HepG2 (cell line): ENCODE data around the gene ADGRV1.

Experiments
- NFYB ChIP-seq: sonication (generic); formaldehyde crosslinking; IDR thresholded peaks from 2 replicates; pipeline ENCODE4 v1.4.0; 2020; ENCODE audit warnings: missing genetic modification reagents
- SMC3 ChIP-seq: IDR thresholded peaks from 2 replicates; pipeline ENCODE4 v1.6.1; 2011; ENCODE audit warnings: low read length, improper control_type of control experiment
- SP1 ChIP-seq, 2 experiments: fragments of 450-650 bp in 1 of 2; sonication (generic) in 1 of 2; formaldehyde crosslinking in 1 of 2; IDR thresholded peaks; 2 replicates each; pipeline versions ENCODE4 v1.4.0 to v1.6.1; 2016 to 2020; ENCODE audit warnings: missing genetic modification reagents in 1 of 2
- ZNF644 ChIP-seq: IDR thresholded peaks from 2 replicates; pipeline ENCODE4 v1.6.1; 2016; ENCODE audit warnings: low read depth
- ZSCAN21 ChIP-seq: sonication (generic); formaldehyde crosslinking; IDR thresholded peaks from 2 replicates; pipeline ENCODE4 v1.8.0; 2022; ENCODE audit warnings: mild to moderate bottlenecking, missing genetic modification reagents, moderate library complexity, borderline replicate concordance
- TF ChIP-seq, protein P1 (sequence below): IDR thresholded peaks from 2 replicates; pipeline ENCODE4 v1.6.1; 2018; ENCODE audit warnings: missing genetic modification reagents, mild to moderate bottlenecking, missing compliant biosample characterization
- TF ChIP-seq, protein P2 (sequence below): sonication (generic); formaldehyde crosslinking; IDR thresholded peaks from 2 replicates; pipeline ENCODE4 v1.8.1; 2023; ENCODE audit warnings: mild to moderate bottlenecking, missing genetic modification reagents
- TF ChIP-seq, protein P3 (sequence below), 2 experiments: sonication (generic) in 1 of 2; formaldehyde crosslinking in 1 of 2; IDR thresholded peaks; 2 replicates each; pipeline versions ENCODE4 v1.5.1 to v1.6.1; 2011 to 2020; ENCODE audit warnings: borderline replicate concordance in 1 of 2, low read depth in 1 of 2, low read length in 1 of 2, mild to moderate bottlenecking in 1 of 2, missing genetic modification reagents in 1 of 2, moderate library complexity in 1 of 2
- TF ChIP-seq, protein P4 (sequence below), 2 experiments: IDR thresholded peaks; 2 replicates each; pipeline ENCODE4 v1.6.1; 2011 to 2012; ENCODE audit warnings: low read length in 2 of 2, borderline replicate concordance in 1 of 2, low read depth in 1 of 2, mild to moderate bottlenecking in 1 of 2, moderate library complexity in 1 of 2
- TF ChIP-seq, protein P5 (sequence below): sonication (generic); formaldehyde crosslinking; IDR thresholded peaks from 2 replicates; pipeline ENCODE4 v1.5.1; 2020; ENCODE audit warnings: mild to moderate bottlenecking, missing genetic modification reagents, moderate library complexity
- TF ChIP-seq, protein P6 (sequence below): sonication (generic); formaldehyde crosslinking; IDR thresholded peaks from 2 replicates; pipeline ENCODE4 v1.5.1; 2020; ENCODE audit warnings: missing genetic modification reagents, mild to moderate bottlenecking, borderline replicate concordance

DNA sequence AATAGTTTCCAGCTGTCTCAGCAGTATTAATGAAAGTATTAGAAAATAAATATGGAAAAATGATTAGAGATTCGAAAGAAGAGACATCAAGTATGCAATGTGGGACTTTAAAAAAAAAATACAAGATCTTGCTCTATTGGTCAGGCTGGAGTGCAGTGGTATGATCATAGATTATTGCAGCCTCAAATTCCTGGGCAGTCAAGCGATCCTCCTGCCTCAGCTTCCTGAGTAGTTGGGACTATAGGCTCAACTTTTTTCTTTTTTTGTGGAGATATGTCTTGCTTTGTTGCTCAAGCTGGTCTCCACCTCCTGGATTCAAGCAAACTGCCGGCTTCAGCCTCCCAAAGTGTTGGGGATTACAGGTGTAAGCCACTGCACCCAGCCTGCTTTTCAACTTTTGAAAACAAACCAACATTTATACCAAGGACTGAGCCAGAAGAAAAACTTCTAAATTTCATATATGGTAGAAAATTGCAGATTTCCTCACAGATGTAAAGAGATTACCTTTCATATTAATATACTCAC is 323.1 kb downstream of the ADGRV1 start:
- TF ChIP-seq NFYB (CRISPR knock-in tag) (no peak), ZNF644 (CRISPR knock-in tag) (no peak), ZSCAN21 (CRISPR knock-in tag) (no peak), SMC3 (no peak), SP1 (IDR thresholded peaks at IDR 0.05) (no peak), SP1 (CRISPR knock-in tag; IDR thresholded peaks at IDR 0.05) (no peak)
- TF ChIP-seq, protein P1, sequence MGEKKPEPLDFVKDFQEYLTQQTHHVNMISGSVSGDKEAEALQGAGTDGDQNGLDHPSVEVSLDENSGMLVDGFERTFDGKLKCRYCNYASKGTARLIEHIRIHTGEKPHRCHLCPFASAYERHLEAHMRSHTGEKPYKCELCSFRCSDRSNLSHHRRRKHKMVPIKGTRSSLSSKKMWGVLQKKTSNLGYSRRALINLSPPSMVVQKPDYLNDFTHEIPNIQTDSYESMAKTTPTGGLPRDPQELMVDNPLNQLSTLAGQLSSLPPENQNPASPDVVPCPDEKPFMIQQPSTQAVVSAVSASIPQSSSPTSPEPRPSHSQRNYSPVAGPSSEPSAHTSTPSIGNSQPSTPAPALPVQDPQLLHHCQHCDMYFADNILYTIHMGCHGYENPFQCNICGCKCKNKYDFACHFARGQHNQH: no peak
- TF ChIP-seq, protein P2, sequence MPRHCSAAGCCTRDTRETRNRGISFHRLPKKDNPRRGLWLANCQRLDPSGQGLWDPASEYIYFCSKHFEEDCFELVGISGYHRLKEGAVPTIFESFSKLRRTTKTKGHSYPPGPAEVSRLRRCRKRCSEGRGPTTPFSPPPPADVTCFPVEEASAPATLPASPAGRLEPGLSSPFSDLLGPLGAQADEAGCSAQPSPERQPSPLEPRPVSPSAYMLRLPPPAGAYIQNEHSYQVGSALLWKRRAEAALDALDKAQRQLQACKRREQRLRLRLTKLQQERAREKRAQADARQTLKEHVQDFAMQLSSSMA (CRISPR knock-in tag): no peak
- TF ChIP-seq, protein P3, sequence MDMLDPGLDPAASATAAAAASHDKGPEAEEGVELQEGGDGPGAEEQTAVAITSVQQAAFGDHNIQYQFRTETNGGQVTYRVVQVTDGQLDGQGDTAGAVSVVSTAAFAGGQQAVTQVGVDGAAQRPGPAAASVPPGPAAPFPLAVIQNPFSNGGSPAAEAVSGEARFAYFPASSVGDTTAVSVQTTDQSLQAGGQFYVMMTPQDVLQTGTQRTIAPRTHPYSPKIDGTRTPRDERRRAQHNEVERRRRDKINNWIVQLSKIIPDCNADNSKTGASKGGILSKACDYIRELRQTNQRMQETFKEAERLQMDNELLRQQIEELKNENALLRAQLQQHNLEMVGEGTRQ (IDR thresholded peaks at IDR 0.05; ENCODE audit: low read depth, low read length): no peak
- TF ChIP-seq, protein P3 (CRISPR knock-in tag; IDR thresholded peaks at IDR 0.05; ENCODE audit: borderline replicate concordance): no peak
- TF ChIP-seq, protein P4, sequence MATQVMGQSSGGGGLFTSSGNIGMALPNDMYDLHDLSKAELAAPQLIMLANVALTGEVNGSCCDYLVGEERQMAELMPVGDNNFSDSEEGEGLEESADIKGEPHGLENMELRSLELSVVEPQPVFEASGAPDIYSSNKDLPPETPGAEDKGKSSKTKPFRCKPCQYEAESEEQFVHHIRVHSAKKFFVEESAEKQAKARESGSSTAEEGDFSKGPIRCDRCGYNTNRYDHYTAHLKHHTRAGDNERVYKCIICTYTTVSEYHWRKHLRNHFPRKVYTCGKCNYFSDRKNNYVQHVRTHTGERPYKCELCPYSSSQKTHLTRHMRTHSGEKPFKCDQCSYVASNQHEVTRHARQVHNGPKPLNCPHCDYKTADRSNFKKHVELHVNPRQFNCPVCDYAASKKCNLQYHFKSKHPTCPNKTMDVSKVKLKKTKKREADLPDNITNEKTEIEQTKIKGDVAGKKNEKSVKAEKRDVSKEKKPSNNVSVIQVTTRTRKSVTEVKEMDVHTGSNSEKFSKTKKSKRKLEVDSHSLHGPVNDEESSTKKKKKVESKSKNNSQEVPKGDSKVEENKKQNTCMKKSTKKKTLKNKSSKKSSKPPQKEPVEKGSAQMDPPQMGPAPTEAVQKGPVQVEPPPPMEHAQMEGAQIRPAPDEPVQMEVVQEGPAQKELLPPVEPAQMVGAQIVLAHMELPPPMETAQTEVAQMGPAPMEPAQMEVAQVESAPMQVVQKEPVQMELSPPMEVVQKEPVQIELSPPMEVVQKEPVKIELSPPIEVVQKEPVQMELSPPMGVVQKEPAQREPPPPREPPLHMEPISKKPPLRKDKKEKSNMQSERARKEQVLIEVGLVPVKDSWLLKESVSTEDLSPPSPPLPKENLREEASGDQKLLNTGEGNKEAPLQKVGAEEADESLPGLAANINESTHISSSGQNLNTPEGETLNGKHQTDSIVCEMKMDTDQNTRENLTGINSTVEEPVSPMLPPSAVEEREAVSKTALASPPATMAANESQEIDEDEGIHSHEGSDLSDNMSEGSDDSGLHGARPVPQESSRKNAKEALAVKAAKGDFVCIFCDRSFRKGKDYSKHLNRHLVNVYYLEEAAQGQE (IDR thresholded peaks at IDR 0.05; ENCODE audit: borderline replicate concordance in 1 of 2, low read depth in 1 of 2, low read length in 2 of 2): no peak
- TF ChIP-seq, protein P5, sequence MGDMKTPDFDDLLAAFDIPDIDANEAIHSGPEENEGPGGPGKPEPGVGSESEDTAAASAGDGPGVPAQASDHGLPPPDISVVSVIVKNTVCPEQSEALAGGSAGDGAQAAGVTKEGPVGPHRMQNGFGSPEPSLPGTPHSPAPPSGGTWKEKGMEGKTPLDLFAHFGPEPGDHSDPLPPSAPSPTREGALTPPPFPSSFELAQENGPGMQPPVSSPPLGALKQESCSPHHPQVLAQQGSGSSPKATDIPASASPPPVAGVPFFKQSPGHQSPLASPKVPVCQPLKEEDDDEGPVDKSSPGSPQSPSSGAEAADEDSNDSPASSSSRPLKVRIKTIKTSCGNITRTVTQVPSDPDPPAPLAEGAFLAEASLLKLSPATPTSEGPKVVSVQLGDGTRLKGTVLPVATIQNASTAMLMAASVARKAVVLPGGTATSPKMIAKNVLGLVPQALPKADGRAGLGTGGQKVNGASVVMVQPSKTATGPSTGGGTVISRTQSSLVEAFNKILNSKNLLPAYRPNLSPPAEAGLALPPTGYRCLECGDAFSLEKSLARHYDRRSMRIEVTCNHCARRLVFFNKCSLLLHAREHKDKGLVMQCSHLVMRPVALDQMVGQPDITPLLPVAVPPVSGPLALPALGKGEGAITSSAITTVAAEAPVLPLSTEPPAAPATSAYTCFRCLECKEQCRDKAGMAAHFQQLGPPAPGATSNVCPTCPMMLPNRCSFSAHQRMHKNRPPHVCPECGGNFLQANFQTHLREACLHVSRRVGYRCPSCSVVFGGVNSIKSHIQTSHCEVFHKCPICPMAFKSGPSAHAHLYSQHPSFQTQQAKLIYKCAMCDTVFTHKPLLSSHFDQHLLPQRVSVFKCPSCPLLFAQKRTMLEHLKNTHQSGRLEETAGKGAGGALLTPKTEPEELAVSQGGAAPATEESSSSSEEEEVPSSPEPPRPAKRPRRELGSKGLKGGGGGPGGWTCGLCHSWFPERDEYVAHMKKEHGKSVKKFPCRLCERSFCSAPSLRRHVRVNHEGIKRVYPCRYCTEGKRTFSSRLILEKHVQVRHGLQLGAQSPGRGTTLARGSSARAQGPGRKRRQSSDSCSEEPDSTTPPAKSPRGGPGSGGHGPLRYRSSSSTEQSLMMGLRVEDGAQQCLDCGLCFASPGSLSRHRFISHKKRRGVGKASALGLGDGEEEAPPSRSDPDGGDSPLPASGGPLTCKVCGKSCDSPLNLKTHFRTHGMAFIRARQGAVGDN (CRISPR knock-in tag): no peak
- TF ChIP-seq, protein P6, sequence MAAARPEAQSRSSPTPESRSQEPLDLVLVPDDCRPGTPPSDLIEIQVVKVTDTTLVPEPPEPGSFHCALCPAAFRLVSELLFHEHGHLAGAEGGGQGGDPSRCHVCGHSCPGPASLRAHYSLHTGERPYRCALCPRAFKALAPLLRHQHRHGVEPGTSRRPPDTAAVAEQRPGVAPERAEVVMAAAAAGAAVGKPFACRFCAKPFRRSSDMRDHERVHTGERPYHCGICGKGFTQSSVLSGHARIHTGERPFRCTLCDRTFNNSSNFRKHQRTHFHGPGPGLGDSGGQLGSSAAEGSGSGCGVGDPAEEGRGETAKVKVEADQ (CRISPR knock-in tag): no peak
